Measurements from ENCODE around the gene NAALADL2. TPM values are rescaled to one million over a fixed set of nuclear protein-coding genes. Genes with fewer than 3 reads are reported as not detected.
"Not testable (repeated sequence)": the region's sequence is repeated elsewhere in the genome, so short reads cannot be mapped to it uniquely, and the experiment has no call there.

The NAALADL2 gene
- total RNA-seq, 2 experiments from 2014 or later = not detected

GRCh38 chr3:175398676-175399075 is 539.5 kb downstream of the NAALADL2 start:
- no peak overlapping the region for H3K4me3 Mint-ChIP-seq

GRCh38 chr3:175399156-175399840 is 540.2 kb downstream of the NAALADL2 start:
- no peaks in the 10 kb centered on the region for H3K4me1 Mint-ChIP-seq
- POLR2A ChIA-PET = no interaction called here
- DNase-seq = no peak
- H3K4me3 Mint-ChIP-seq = no peak overlapping the region
- no peak overlapping the region for H3K27ac Mint-ChIP-seq
- H3K9me3 Mint-ChIP-seq = peaks cover 4% of the 10 kb centered on the region
- CTCF ChIA-PET = no interaction called here
- H3K27me3 Mint-ChIP-seq = no peaks in the 10 kb centered on the region
- H3K36me3 Mint-ChIP-seq (ENCODE audit: low read depth) = no peaks in the 10 kb centered on the region

More at GRCh38 chr3:175398676-175399075, 539.5 kb downstream of the NAALADL2 start:
- no peak for DNase-seq
- H3K27ac Mint-ChIP-seq = no peak overlapping the region
- H3K36me3 Mint-ChIP-seq (ENCODE audit: low read depth) = no peaks in the 10 kb centered on the region
- peaks cover 4% of the 10 kb centered on the region for H3K9me3 Mint-ChIP-seq
- POLR2A ChIA-PET = no interaction called here
- H3K4me1 Mint-ChIP-seq = no peaks in the 10 kb centered on the region
- CTCF ChIA-PET = no interaction called here
- H3K27me3 Mint-ChIP-seq = no peaks in the 10 kb centered on the region

- ChIA-PET CTCF (no interaction called here), POLR2A (no interaction called here)
- Mint-ChIP-seq H3K4me1 (no peaks in the 10 kb centered on the region), H3K27me3 (no peaks in the 10 kb centered on the region), H3K36me3 (ENCODE audit: low read depth) (no peaks in the 10 kb centered on the region), H3K4me3 (no peak overlapping the region), H3K9me3 (no peaks in the 10 kb centered on the region), H3K27ac (no peak overlapping the region)
- DNase-seq = no peak
Measured at GRCh38 chr3:175404027-175404426, 544.9 kb downstream of the NAALADL2 start.

- ChIA-PET POLR2A (no interaction called here), CTCF (no interaction called here)
- DNase-seq = no peak
- Mint-ChIP-seq H3K9me3 (no peaks in the 10 kb centered on the region), H3K4me3 (no peak overlapping the region), H3K27me3 (no peaks in the 10 kb centered on the region), H3K27ac (no peak overlapping the region), H3K4me1 (no peaks in the 10 kb centered on the region), H3K36me3 (ENCODE audit: low read depth) (no peaks in the 10 kb centered on the region)
Measured at GRCh38 chr3:175404621-175405020, 545.5 kb downstream of the NAALADL2 start.

- Mint-ChIP-seq H3K9me3 (no peaks in the 10 kb centered on the region), H3K27ac (no peak overlapping the region), H3K4me3 (no peak overlapping the region), H3K27me3 (no peaks in the 10 kb centered on the region), H3K36me3 (ENCODE audit: low read depth) (no peaks in the 10 kb centered on the region), H3K4me1 (no peaks in the 10 kb centered on the region)
- CTCF ChIA-PET = no interaction called here
- no peak for DNase-seq
- POLR2A ChIA-PET = no interaction called here
Measured at GRCh38 chr3:175410251-175410650, 551.1 kb downstream of the NAALADL2 start.

- no peak overlapping the region for H3K4me3 Mint-ChIP-seq
- H3K36me3 Mint-ChIP-seq (ENCODE audit: low read depth) = no peaks in the 10 kb centered on the region
- no peaks in the 10 kb centered on the region for H3K4me1 Mint-ChIP-seq
- POLR2A ChIA-PET = no interaction called here
- CTCF ChIA-PET = no interaction called here
- DNase-seq = no peak
- no peaks in the 10 kb centered on the region for H3K27me3 Mint-ChIP-seq
- no peaks in the 10 kb centered on the region for H3K9me3 Mint-ChIP-seq
- no peak overlapping the region for H3K27ac Mint-ChIP-seq
Measured at GRCh38 chr3:175411405-175411804, 552.3 kb downstream of the NAALADL2 start.

- ChIA-PET POLR2A (no interaction called here), CTCF (no interaction called here)
- Mint-ChIP-seq H3K36me3 (ENCODE audit: low read depth) (no peaks in the 10 kb centered on the region), H3K4me3 (no peak overlapping the region), H3K27me3 (no peaks in the 10 kb centered on the region), H3K27ac (no peak overlapping the region), H3K4me1 (no peaks in the 10 kb centered on the region), H3K9me3 (no peaks in the 10 kb centered on the region)
- no peak for DNase-seq
Measured at GRCh38 chr3:175411946-175412345, 552.8 kb downstream of the NAALADL2 start.

- Mint-ChIP-seq H3K4me3 (no peak overlapping the region), H3K4me1 (no peaks in the 10 kb centered on the region), H3K9me3 (no peaks in the 10 kb centered on the region), H3K27ac (no peak overlapping the region), H3K27me3 (no peaks in the 10 kb centered on the region), H3K36me3 (ENCODE audit: low read depth) (no peaks in the 10 kb centered on the region)
- no peak for DNase-seq
- ChIA-PET POLR2A (no interaction called here), CTCF (no interaction called here)
Measured at GRCh38 chr3:175413926-175414325, 554.8 kb downstream of the NAALADL2 start.

- ChIA-PET POLR2A (no interaction called here), CTCF (no interaction called here)
- Mint-ChIP-seq H3K4me3 (no peak overlapping the region), H3K4me1 (no peaks in the 10 kb centered on the region), H3K36me3 (ENCODE audit: low read depth) (no peaks in the 10 kb centered on the region), H3K27me3 (no peaks in the 10 kb centered on the region), H3K27ac (no peak overlapping the region), H3K9me3 (no peaks in the 10 kb centered on the region)
- no peak for DNase-seq
Measured at GRCh38 chr3:175416600-175416999, 557.5 kb downstream of the NAALADL2 start.

GRCh38 chr3:175417426-175417825 is 558.3 kb downstream of the NAALADL2 start:
- Mint-ChIP-seq H3K4me1 (no peaks in the 10 kb centered on the region), H3K27me3 (no peaks in the 10 kb centered on the region), H3K27ac (no peak overlapping the region), H3K9me3 (no peaks in the 10 kb centered on the region), H3K36me3 (ENCODE audit: low read depth) (no peaks in the 10 kb centered on the region), H3K4me3 (no peak overlapping the region)
- CTCF ChIA-PET = no interaction called here
- POLR2A ChIA-PET = interaction anchor here (0.6 kb wide), 1 partner anchor 160 kb away, joined by 5 read pairs; no protein-coding TSS in a partner anchor
- no peak for DNase-seq

GRCh38 chr3:175421902-175422301 is 562.8 kb downstream of the NAALADL2 start:
- Mint-ChIP-seq H3K36me3 (ENCODE audit: low read depth) (no peaks in the 10 kb centered on the region), H3K4me3 (no peak overlapping the region), H3K9me3 (no peaks in the 10 kb centered on the region), H3K27ac (no peak overlapping the region), H3K27me3 (no peaks in the 10 kb centered on the region), H3K4me1 (no peaks in the 10 kb centered on the region)
- no peak for DNase-seq
- ChIA-PET CTCF (no interaction called here), POLR2A (no interaction called here)

- Mint-ChIP-seq H3K27me3 (no peaks in the 10 kb centered on the region), H3K9me3 (no peaks in the 10 kb centered on the region), H3K36me3 (ENCODE audit: low read depth) (no peaks in the 10 kb centered on the region), H3K4me3 (no peak overlapping the region), H3K4me1 (no peaks in the 10 kb centered on the region), H3K27ac (no peak overlapping the region)
- DNase-seq = no peak
- ChIA-PET CTCF (no interaction called here), POLR2A (no interaction called here)
Measured at GRCh38 chr3:175422744-175423143, 563.6 kb downstream of the NAALADL2 start.

GRCh38 chr3:175423848-175424247 is 564.7 kb downstream of the NAALADL2 start:
- DNase-seq; POLR2A ChIA-PET; H3K4me3 Mint-ChIP-seq; H3K4me1 Mint-ChIP-seq; H3K36me3 Mint-ChIP-seq (ENCODE audit: low read depth); H3K27ac Mint-ChIP-seq; H3K27me3 Mint-ChIP-seq; H3K9me3 Mint-ChIP-seq; CTCF ChIA-PET: not testable (repeated sequence)

GRCh38 chr3:175426805-175427204 is 567.7 kb downstream of the NAALADL2 start:
- POLR2A ChIA-PET = no interaction called here
- CTCF ChIA-PET = no interaction called here
- Mint-ChIP-seq H3K4me3 (no peak overlapping the region), H3K27me3 (no peaks in the 10 kb centered on the region), H3K9me3 (no peaks in the 10 kb centered on the region), H3K4me1 (no peaks in the 10 kb centered on the region), H3K27ac (no peak overlapping the region), H3K36me3 (ENCODE audit: low read depth) (no peaks in the 10 kb centered on the region)
- no peak for DNase-seq
